ENCODE measurements around the gene EPHB6. TPM values are rescaled to one million over a fixed set of nuclear protein-coding genes. Genes with fewer than 3 reads are reported as not detected.

Gene EPHB6
- total and polyA plus RNA-seq, 8 donors = 23.8 to 165 (median 28.8) TPM

DNA sequence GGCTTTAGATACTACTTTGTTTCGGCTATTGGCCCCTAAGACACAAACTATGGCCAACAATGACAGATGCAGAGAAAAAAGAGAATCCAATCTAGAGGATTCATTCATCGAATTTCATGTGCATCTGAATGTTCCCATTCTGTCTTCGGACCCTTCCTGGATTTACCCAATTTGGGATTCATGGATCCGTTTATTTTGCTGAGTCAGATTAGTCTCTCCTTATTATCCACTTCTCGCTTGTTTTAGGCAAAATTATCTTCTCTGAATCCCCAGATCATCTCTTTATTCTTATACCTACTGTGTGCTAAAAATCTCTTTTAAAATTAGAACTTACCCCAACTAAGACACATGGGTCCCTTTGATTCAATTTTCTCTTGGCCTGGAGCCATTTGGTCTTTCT, 24.2 kb downstream of the EPHB6 start:
- ATAC-seq (no peak), FAIRE-seq (no peak), DNase-seq (no peak)
- H3K27ac ChIP-seq = no peak overlapping the region
- no peaks in the 10 kb centered on the region for H3K4me1 ChIP-seq
- 64 to 77% methylated on average over 5 of the region's 5 CpGs for WGBS, 2 donors
- intact Hi-C loops (cut with DNase I) = loop anchor here in 2 of 3 donors (5.0 to 10.0 kb wide), 3 partner anchors 123 to 336 kb away; no protein-coding TSS in a partner anchor
- no peaks in the 10 kb centered on the region for H3K9me3 ChIP-seq
- H3K4me3 ChIP-seq = no peak overlapping the region
- no peaks in the 10 kb centered on the region for H3K27me3 ChIP-seq
- TF ChIP-seq CTCF (IDR thresholded peaks at IDR 0.05) = no peak
- peaks cover 0 to 20% (median 0%) of the 10 kb centered on the region in 3 donors for H3K36me3 ChIP-seq

DNA sequence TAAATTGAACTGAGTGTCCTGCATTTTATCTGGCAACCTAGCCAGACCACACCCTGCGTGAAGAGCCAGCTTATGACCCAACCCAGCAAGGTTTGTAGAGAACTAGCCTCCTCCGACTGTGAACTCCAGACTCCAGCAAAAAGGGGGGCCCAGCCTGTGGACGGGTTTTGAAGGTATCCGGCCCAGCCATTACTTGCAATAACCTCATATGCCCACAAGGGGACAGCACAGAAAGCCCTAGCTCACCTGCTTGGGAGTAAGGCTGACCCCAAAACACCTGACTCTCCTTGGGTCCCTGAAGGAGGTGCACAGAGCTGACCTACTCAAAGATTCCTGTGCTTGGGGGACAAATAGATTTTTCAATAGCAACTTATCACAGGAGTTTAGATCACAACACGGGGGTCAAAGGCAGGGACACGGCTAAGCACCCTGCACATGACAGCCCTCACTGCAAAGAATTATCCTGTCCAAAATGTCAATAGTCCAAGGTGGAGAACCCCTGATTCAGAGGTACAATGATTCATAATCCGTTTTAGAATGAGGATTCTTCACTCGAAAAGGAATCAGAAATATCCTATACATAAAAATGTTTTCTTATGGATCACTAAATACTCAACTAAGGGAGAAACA, 26.1 kb downstream of the EPHB6 start:
- Histone ChIP-seq H3K4me1 (no peaks in the 10 kb centered on the region), H3K9me3 (no peaks in the 10 kb centered on the region), H3K27me3 (no peaks in the 10 kb centered on the region), H3K36me3 (peaks cover 0 to 8% (median 0%) of the 10 kb centered on the region in 3 donors), H3K27ac (peak overlapping the region in 2 of 4 donors; percentile 39 to 73), H3K4me3 (peak overlapping the region in 2 of 4 donors; percentile 3 to 6)
- WGBS, 2 donors = 15 to 22% methylated on average over 8 of the region's 8 CpGs
- FAIRE-seq (no peak), ATAC-seq (peak; percentile 24 to 59 (median 48)), DNase-seq (peak in 2 of 6 donors; percentile 51 to 53)
- intact Hi-C loops (cut with DNase I) = no loop called here
- TF ChIP-seq CTCF (IDR thresholded peaks at IDR 0.05) = peak; percentile 66 to 76 (median 72)

DNA sequence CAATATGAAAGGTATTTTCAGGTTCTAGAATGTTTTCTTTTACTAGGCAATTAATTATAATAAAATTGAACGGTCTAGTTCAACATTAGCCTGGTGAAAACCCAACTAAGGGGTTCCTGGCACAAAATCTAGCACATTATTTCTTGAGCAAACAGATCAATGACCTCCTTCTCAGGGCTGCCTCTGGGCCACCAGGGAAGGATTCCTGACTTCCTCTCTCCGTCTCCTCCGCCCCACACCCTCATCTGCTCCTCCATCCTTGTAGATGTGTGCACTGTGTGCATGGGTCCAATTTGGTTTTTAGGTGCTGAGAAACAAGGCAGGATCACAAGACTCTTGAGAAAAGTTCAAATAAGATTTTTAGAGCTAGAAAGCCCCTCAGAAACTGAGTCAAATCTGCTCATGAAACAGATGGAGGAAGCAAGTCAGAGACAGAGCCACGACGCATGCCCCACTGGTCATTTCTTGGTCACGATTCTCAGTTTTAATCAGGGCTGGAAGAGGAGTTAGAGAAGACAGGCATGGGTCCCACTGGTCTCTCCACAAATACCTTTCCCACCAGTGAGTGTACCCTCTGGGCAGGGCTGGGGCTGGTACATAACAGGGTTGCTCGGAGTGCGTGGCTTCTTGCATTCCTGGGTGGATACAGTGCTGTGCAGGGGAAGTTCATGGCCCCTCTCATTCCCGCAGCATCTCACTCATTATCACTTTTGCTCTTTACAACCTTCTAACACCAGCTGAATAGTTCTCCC, 26.9 kb downstream of the EPHB6 start:
- ATAC-seq (peak in 3 of 4 donors; percentile 11 to 42 (median 29)), DNase-seq (peak in 2 of 6 donors; percentile 31 to 35), FAIRE-seq (no peak)
- Histone ChIP-seq H3K4me1 (no peaks in the 10 kb centered on the region), H3K27ac (peak overlapping the region; percentile 17 to 73 (median 34)), H3K4me3 (peak overlapping the region in 2 of 4 donors; percentile 44 to 46), H3K27me3 (no peaks in the 10 kb centered on the region), H3K36me3 (peaks cover 0 to 3% (median 0%) of the 10 kb centered on the region in 3 donors), H3K9me3 (no peaks in the 10 kb centered on the region)
- intact Hi-C loops (cut with DNase I) = no loop called here
- WGBS, 2 donors = 47 to 57% methylated on average over 9 of the region's 9 CpGs
- TF ChIP-seq CTCF (IDR thresholded peaks at IDR 0.05) = no peak

DNA sequence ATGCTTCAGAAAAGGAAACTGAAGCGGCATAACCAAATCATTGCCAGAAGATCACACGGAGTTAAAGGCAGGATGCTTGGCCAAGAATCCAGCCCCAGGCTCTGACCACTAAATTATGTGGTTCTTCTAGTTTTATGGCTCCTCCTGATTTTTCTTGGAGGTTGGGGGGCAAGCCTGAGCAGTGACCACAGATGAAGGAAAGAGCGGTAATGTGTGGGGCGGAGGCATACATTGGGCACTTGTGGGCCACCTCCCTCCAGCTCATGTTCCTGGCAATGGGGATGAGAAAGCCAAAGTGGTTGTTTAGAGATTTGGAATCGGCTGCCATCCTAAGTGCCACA, 27.4 kb downstream of the EPHB6 start:
- no peaks in the 10 kb centered on the region for H3K9me3 ChIP-seq
- FAIRE-seq = no peak
- WGBS, 2 donors = 51 to 53% methylated on average over 5 of the region's 5 CpGs
- DNase-seq = peak in 1 of 6 donors; percentile 9
- no peaks in the 10 kb centered on the region for H3K4me1 ChIP-seq
- H3K27ac ChIP-seq = peak overlapping the region; percentile 17 to 73 (median 31)
- ATAC-seq = no peak
- no peaks in the 10 kb centered on the region for H3K36me3 ChIP-seq
- intact Hi-C loops (cut with DNase I) = no loop called here
- H3K27me3 ChIP-seq = no peaks in the 10 kb centered on the region
- no peak for TF ChIP-seq CTCF (IDR thresholded peaks at IDR 0.05)
- peak overlapping the region in 2 of 4 donors; percentile 44 to 46 for H3K4me3 ChIP-seq

Measured in pancreas (tissue), 10 donors.